HUDEP-2 (cell line): ENCODE measurements around the gene SMYD5.

Experiments
- DNase-seq, 76 experiments: peaks; one replicate each; lab custom pipeline; 2025; ENCODE audit not compliant: unreplicated experiment in 76 of 76; lab: John Stamatoyannopoulos, UW

SMYD5 gene

GRCh38 chr2:73203055-73203681 is 10.9 kb upstream of the SMYD5 start:
- no peak for DNase-seq

- no peak for DNase-seq
These were observed 8.4 kb upstream of the SMYD5 start for GRCh38 chr2:73205611-73206010.

DNA sequence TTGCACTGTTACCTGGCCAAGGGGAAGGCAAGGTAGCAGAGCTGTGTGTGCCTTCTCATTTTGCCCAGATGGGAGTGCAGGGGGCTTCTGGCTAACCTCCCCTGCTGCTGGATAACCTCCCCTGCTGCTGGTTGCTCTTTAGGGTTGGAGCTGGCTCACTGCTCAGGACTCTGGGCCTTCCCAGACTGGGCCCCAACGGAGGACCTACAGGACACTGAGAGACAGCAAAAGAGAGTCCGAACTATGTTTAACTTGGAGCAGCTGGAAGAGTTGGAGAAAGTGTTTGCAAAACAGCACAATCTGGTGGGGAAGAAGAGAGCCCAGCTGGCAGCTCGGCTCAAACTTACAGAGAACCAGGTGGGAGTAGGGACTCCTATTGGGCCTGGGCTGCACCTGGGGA is 5.8 kb upstream of the SMYD5 start:
- DNase-seq, result no peak

GRCh38 chr2:73210019-73210418 is 4.0 kb upstream of the SMYD5 start:
- no peak for DNase-seq

DNA sequence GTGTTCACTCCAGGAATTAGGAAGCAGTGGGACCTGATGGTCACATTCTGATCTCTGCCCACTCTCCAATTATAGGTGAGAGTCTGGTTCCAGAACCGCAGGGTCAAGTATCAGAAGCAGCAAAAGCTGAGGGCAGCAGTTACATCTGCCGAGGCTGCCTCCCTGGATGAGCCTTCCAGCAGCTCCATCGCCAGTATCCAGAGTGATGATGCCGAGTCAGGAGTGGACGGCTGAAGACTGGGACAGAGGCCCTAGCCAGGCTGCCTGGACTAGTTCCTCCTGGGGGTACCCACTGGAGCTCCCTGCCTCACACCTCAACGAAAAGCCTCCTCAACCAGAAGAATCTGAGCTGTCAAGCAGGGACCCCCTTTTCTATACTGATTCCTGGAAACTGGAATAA is 3.3 kb upstream of the SMYD5 start:
- DNase-seq, result no peak

- DNase-seq, result no peak
These were observed 2.0 kb upstream of the SMYD5 start for GRCh38 chr2:73212098-73212447.

- peak in 62 of 76 experiments; percentile 4 to 71 (median 37) for DNase-seq
These were observed 1.4 kb upstream of the SMYD5 start for GRCh38 chr2:73212448-73213176.

GRCh38 chr2:73215254-73215653 is 1.2 kb downstream of the SMYD5 start:
- no peak for DNase-seq

DNA sequence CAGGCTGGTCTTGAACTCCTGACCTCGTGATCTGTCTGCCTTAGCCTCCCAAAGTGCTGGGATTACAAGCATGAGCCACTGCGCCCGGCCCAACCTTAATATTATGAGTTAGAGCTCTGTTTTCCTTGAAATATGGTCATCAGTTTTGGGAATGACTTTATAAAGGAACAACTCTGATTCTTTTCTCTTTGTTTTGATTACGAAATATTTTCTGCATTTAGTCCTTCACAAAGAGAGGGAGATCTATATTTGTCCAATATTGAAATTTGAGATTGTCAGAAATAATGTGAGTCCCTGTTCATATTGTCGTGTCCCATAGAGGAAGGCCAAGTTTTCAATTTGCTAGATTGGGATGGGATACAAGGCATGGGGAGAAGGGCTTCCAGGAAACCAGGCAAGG is 3.1 kb downstream of the SMYD5 start:
- no peak for DNase-seq

DNA sequence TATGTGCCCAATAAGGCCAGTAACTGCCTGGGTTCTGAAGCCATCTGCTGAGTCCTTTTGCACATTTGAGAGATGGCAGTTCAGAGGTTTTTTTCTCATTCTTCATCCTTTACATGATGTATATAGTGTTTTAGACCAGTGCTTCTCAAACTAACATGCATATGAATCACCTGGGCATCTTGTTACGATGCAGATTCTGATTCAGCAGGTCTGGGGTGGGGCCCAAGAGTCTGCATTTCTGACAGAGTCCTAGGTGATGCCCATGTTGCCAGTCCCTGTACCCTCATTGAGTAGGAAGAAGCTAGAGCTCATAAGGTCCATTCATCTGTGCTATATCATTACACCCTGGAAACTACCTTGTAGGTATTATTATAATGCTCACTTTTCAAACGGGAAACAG is 3.8 kb downstream of the SMYD5 start:
- no peak for DNase-seq

- no peak for DNase-seq
These were observed 4.3 kb downstream of the SMYD5 start for GRCh38 chr2:73218298-73218697.

GRCh38 chr2:73223821-73224220 is 9.8 kb downstream of the SMYD5 start:
- no peak for DNase-seq

DNA sequence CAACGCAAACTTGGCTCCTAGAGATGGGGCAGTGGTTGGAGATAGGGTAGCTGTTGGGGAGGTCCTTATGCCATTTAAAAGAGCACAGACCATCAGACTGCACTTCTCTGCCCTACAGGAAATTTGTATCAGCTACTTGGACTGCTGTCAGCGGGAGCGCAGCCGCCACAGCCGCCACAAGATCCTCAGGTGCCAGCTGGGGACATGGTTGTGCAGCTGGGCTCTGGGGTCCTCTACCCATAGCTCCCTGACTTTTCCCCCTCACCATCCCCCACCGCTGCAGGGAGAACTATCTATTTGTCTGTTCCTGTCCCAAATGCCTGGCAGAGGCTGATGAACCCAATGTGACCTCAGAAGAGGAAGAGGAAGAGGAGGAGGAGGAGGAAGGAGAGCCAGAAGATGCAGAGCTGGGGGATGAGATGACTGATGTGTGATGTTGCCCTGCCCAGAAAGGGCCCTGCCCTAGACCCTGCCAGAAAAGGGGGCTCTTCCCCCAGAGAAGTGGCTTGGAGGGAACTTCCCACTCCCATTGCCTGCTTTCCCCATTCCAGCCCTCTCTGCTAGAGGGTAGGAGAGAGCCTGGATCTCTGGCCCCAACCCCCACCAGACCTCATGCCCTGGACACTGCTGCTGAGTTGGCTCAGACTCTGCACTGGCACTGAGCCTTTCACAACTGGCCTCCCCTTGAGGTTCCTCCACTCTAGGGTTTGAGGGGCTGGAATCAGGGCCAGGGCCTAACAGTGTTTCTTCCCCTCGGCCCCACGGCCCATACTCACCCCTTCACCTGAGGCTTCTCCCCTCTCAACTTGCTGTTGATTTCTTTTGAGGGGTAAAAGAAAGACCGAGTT is 11.7 kb downstream of the SMYD5 start:
- DNase-seq, result no peak

- no peak for DNase-seq
These were observed 13.0 kb downstream of the SMYD5 start for GRCh38 chr2:73227086-73227485.

GRCh38 chr2:73228631-73229030 is 14.6 kb downstream of the SMYD5 start:
- no peak for DNase-seq

DNA sequence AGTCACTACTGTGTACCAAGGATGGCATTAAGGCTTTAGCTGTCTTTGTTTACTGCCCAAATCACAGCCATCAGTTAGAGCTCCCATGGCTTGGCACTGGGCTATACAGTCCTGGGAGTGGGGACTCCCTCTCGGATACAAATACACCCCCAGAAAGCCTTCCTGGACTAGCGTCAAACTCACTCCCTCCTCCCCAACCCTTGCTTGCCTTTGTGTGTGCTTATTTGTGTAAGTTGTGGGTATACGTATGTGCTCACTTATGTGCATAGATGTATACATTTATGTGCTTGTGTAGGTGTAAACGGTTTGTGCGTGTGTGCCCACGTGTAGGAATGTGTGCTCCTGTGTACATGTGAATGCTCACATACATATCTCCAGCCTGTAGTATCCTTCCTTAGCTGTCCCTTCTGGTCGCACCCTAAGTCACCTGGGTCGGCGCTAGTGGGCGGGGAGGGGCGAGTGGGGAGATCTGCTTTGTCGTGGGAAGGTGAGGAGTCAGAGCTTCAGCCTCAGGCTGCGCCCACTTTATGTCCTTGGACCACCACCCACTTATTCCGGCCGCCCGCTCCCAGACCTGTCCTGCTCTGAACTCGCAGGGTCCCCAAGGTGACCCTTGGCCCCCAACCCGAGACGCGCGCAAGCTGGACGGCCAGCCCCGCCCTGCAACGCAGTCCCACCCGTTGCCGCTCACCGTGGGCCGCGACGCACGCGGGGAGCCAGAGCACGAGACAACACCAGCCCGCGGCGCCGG is 18.5 kb downstream of the SMYD5 start:
- DNase-seq, result peak in 26 of 76 experiments; percentile 1 to 48 (median 20)

GRCh38 chr2:73233154-73233931 is 19.3 kb downstream of the SMYD5 start, which contains the start of gene PRADC1:
TSS of gene PRADC1 (minus strand) at chr2:73233239. CDS start at chr2:73233160, 79 bp downstream.
- peak in 75 of 76 experiments; percentile 29 to 99 (median 96) for DNase-seq

- DNase-seq, result peak in 75 of 76 experiments; percentile 10 to 88 (median 74)
These were observed 20.1 kb downstream of the SMYD5 start, which contains the start of gene CCT7 for GRCh38 chr2:73233932-73234832. TSS of gene CCT7 (plus strand) at chr2:73234308. CDS start at chr2:73234379, 71 bp downstream.
